ENCODE data around the gene ZNF484.
"Not testable (repeated sequence)": the region's sequence is repeated elsewhere in the genome, so short reads cannot be mapped to it uniquely, and the experiment has no call there.

- TF ChIP-seq POLR2A, CTCF (IDR thresholded peaks at IDR 0.05): not testable (repeated sequence)
Measured at GRCh38 chr9:92905137-92905536, 27.3 kb upstream of the ZNF484 start.

Data from right lobe of liver (tissue), 4 donors.